Activated T-cell treated with anti-CD3 and anti-CD28 coated beads, Interleukin-2, amount 50 U/mL, for 72 hours (primary cell): ENCODE data around the gene HLA-B. TPM values are rescaled to one million over a fixed set of nuclear protein-coding genes. Genes with fewer than 3 reads are reported as not detected.
"Not testable (repeated sequence)": the region's sequence is repeated elsewhere in the genome, so short reads cannot be mapped to it uniquely, and the experiment has no call there.

Experiments
- ATAC-seq, 2 donors: fragments of 150-1000 bp; cut with Tn5 transposase; replicated peaks in 1 of 2; 2 replicates each; pipeline ENCODE4 v1.10.0; 2021; ENCODE audit warnings: moderate library complexity in 2 of 2, mild to moderate bottlenecking in 1 of 2
- DNase-seq, 2 donors: peaks; one replicate each; pipeline ENCODE4 v3.0.0; 2021 to 2022; ENCODE audit warnings: mixed read lengths in 1 of 2
- H3K27ac Mint-ChIP-seq: one replicate; pipeline ENCODE4 v1.8.0; 2022; ENCODE audit warnings: mild to moderate bottlenecking, moderate library complexity, mixed read lengths
- H3K27me3 Mint-ChIP-seq: one replicate; pipeline ENCODE4 v1.8.0; 2022; ENCODE audit warnings: low read depth, mixed read lengths
- H3K36me3 Mint-ChIP-seq, 2 donors: one replicate each; pipeline ENCODE4 v1.8.0; 2022; ENCODE audit warnings: mixed read lengths in 2 of 2, mild to moderate bottlenecking in 1 of 2; ENCODE audit not compliant: insufficient read depth in 2 of 2
- H3K4me1 Mint-ChIP-seq: one replicate; pipeline ENCODE4 v1.8.0; 2022; ENCODE audit warnings: low read depth, mixed read lengths
- H3K4me3 Mint-ChIP-seq, 2 donors: one replicate each; pipeline ENCODE4 v1.8.0; 2022; ENCODE audit warnings: mild to moderate bottlenecking in 2 of 2, mixed read lengths in 2 of 2, moderate library complexity in 2 of 2
- H3K9me3 Mint-ChIP-seq, 2 donors: one replicate each; pipeline ENCODE4 v1.8.0; 2022; ENCODE audit warnings: mixed read lengths in 2 of 2
- total RNA-seq, 2 donors: library from RNA; stranded (reverse); gene quantifications; one replicate each; pipeline ENCODE4 v1.2.3, GENCODE V29; 2022

HLA-B gene
- total RNA-seq, 2 donors from 2014 or later = 3,527 to 3,556 TPM

DNA sequence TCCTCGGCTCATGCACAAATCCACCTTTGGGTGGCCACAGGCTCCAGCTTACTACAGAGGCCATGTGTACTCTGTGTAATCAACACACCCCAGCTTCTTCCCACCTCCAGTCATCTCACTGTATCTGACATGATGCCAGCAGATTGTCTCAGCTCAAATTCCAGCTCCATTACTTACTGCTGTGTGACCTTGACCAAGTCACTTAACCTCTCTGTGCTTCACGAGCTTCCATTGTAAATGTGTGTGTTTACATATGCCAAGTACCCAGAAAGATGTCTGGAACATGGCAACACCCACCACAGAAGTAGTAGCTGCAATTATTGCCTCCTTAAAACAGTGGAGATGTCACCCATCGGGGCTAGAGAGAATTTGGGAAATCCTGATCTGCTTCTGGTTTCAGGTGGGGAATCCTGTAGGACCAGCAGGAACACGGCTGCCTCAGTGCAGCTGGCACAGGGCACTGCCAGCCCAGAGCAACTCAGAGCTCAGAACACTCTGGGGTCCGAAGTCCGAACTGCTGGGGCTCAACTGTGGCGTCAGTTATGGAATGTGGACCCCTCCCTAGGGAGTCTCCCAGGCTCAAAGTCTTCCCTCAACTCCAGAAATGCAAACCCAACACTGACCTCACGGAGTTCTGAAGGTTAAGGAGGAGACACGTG lies 21.2 kb upstream of the HLA-B start:
- Mint-ChIP-seq H3K4me1 (no peaks in the 10 kb centered on the region), H3K27me3 (peaks cover 42% of the 10 kb centered on the region), H3K4me3 (no peak overlapping the region), H3K36me3 (no peaks in the 10 kb centered on the region), H3K9me3 (no peaks in the 10 kb centered on the region), H3K27ac (no peak overlapping the region)
- DNase-seq (no peak), ATAC-seq (no peak)

DNA sequence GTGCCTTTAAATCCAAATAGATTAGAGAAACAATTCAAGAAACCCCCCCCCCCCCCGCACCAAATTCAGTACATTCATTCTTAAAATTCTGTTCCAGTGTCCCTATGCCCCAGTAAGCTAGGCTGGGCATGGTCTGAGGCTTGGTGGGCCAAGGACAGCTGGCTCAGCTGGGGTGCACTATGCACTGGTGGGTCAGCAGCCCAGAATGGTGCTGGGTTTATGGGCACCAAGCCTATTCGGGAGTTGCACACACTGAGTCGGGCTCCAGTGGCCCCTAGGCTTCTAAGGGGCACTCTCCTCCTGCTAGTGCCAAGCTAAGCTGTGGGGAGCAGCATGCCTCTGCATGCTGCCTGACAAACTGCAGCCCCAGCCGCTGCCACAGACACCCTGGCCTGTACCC lies 20.1 kb upstream of the HLA-B start:
- H3K36me3 Mint-ChIP-seq = peaks cover 2 to 6% of the 10 kb centered on the region in 2 donors
- ATAC-seq = no peak
- no peak overlapping the region for H3K4me3 Mint-ChIP-seq
- H3K9me3 Mint-ChIP-seq = peaks cover 2 to 4% of the 10 kb centered on the region in 2 donors
- peaks cover 4% of the 10 kb centered on the region for H3K4me1 Mint-ChIP-seq
- H3K27me3 Mint-ChIP-seq = peaks cover 51% of the 10 kb centered on the region
- no peak overlapping the region for H3K27ac Mint-ChIP-seq
- no peak for DNase-seq

DNA sequence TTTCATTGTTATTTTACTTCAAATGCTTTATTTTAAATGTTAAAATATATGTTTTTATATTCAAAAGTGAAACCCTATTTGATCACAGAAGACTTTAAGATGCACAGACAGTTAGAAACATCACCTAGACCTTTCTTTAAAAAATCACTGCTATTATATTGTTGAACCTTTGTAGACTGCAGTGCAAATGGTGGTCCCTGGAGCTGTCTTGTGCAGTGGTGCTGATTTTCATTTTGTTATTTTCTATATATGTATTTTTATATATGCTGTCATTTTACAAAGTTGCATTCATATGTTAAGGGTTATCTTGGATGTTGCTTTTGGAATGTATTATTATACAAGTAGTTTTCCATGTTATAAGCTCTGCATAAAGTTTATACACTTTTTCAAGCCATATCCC lies 18.7 kb upstream of the HLA-B start:
- H3K27ac Mint-ChIP-seq = no peak overlapping the region
- peaks cover 4 to 8% of the 10 kb centered on the region in 2 donors for H3K9me3 Mint-ChIP-seq
- peaks cover 8% of the 10 kb centered on the region for H3K4me1 Mint-ChIP-seq
- H3K27me3 Mint-ChIP-seq = peaks cover 40% of the 10 kb centered on the region
- ATAC-seq (no peak), DNase-seq (no peak)
- no peak overlapping the region for H3K4me3 Mint-ChIP-seq
- peaks cover 4 to 7% of the 10 kb centered on the region in 2 donors for H3K36me3 Mint-ChIP-seq

DNA sequence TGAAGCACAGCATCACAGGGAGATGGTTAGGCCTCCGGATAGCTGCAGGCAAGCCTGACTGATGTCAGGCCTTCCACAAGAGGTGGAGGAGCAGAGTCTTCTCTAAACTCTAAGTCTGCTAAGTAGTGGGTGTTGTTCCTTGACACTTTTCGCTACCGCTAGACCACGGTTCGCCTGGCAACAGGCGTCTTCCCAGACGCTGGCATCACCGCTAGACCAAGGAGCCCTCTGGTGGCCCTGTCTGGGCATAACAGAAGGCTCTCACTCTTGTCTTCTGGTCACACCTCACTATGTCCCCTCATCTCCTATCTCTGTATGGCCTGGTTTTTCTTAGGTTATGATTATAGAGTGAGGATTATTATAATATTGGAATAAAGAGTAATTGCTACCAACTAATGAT lies 17.1 kb upstream of the HLA-B start:
- not testable (repeated sequence) for H3K36me3 Mint-ChIP-seq, ATAC-seq, DNase-seq, H3K9me3 Mint-ChIP-seq, H3K4me3 Mint-ChIP-seq, H3K27ac Mint-ChIP-seq, H3K4me1 Mint-ChIP-seq
- H3K27me3 Mint-ChIP-seq = peaks cover 37% of the 10 kb centered on the region

DNA sequence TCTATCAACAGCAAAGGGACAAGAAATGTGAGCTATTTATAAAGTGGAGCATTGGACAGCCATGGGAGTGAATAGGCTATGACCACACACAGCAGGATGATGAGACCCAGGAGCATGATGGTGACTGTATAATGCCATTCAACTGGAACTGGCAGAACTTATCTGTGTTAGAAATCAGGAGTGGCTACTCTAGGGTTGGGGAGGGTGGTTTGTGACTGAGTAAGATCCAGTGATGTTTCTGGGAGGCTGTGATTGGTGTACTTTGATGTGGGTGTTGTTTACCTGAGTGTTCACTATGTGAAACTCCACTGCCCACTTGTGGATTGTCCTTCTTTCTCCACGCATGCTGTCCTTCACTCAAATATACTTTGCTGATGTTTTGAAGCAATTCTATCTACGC lies 11.5 kb upstream of the HLA-B start:
- H3K27ac Mint-ChIP-seq = no peak overlapping the region
- H3K4me3 Mint-ChIP-seq = no peak overlapping the region
- H3K36me3 Mint-ChIP-seq = peaks cover 4 to 7% of the 10 kb centered on the region in 2 donors
- peaks cover 29% of the 10 kb centered on the region for H3K4me1 Mint-ChIP-seq
- H3K27me3 Mint-ChIP-seq = peaks cover 53% of the 10 kb centered on the region
- DNase-seq = no peak
- no peak for ATAC-seq
- peaks cover 4 to 8% of the 10 kb centered on the region in 2 donors for H3K9me3 Mint-ChIP-seq

DNA sequence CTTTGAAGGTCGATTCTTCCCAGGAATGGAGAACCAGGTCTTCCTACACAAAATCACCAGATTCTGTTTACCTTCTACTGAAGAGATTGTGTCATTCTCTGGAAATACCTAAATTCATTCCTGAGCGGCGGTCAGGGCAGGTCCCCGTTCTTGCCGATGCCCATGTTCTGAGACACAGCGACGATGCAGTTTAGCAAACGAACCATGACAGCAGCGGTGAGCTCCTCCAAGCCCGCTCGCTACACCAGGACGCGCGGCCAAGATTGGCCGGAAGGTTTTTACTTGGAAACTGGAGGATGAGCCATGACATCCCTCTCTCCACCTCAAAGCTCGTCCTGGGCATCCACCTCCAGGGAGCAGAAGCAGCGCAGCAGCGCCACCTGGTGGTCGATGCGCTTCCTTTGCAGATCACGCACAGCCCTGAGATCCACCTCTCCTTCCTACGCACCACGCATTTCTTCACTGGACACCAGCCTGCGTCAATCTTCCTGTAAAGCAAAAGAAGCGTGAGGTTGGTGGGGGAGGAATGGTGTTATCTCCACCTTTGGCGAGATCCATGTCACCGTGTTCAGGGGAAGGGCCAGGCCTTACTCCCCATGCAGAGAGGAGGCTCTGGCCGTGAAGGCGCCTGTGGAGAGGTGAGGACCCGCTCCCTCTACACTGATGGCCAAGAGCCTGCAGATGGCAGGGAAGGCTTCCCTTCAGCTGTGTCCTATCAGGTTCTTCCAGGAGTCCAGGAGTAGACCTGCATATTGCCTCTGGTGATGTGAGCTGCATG lies 9.9 kb upstream of the HLA-B start:
- DNase-seq (peak; percentile 88), ATAC-seq (peak; percentile 97 to 98)
- Mint-ChIP-seq H3K27ac (peak overlapping the region; percentile 29), H3K9me3 (peaks cover under 1 to 3% of the 10 kb centered on the region in 2 donors), H3K27me3 (peaks cover 43% of the 10 kb centered on the region), H3K4me3 (peak overlapping the region; percentile 72 to 81), H3K4me1 (peaks cover 25% of the 10 kb centered on the region), H3K36me3 (peaks cover under 1% of the 10 kb centered on the region in 2 donors)

DNA sequence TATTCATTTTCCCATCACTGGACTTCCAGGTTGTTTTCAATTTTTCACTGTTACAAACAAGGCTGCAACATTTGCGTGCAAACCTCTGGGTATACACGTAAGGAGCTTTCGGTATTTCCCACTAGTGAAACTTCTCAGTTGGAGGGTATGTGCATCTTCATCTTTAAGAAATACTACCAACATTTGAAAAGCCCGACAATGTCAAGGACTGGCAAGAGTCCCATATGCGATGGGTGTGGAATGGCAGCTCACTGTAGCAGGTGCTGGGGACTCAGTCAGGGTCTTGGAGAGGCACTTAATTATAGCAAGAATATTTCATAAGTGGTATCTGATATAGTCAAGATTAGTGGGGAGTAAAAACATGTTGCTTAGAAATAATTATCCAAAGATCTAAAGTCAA lies 8.9 kb upstream of the HLA-B start:
- H3K27me3 Mint-ChIP-seq = peaks cover 43% of the 10 kb centered on the region
- H3K4me3 Mint-ChIP-seq = peak overlapping the region; percentile 33 to 52
- peaks cover 2 to 3% of the 10 kb centered on the region in 2 donors for H3K36me3 Mint-ChIP-seq
- DNase-seq (no peak), ATAC-seq (no peak)
- H3K27ac Mint-ChIP-seq = no peak overlapping the region
- H3K4me1 Mint-ChIP-seq = peaks cover 24% of the 10 kb centered on the region
- peaks cover 1 to 2% of the 10 kb centered on the region in 2 donors for H3K9me3 Mint-ChIP-seq

DNA sequence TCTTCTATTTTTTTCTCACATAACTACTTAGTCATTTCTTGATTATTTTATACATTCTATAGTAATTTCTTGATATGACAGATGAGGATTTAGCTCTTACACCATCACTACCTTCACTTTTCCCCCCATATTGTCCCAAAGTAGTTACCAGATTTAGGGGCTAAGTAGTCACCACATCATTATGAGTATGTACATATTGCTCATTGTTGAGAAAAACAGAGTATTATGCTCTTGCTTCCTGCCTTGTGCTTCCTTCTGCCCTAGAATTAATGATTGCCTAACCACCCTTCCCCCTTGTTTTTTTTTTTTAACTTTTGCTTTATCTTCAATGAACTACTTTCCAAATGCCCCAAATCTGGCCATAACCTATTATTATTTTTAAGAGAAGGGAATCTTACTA lies 6.8 kb upstream of the HLA-B start:
- no peak for DNase-seq
- peak; percentile 43 to 58 for ATAC-seq
- Mint-ChIP-seq H3K27ac (no peak overlapping the region), H3K9me3 (peaks cover 3 to 4% of the 10 kb centered on the region in 2 donors), H3K4me3 (no peak overlapping the region), H3K36me3 (peaks cover 3 to 10% of the 10 kb centered on the region in 2 donors), H3K27me3 (peaks cover 31% of the 10 kb centered on the region), H3K4me1 (peaks cover 45% of the 10 kb centered on the region)

DNA sequence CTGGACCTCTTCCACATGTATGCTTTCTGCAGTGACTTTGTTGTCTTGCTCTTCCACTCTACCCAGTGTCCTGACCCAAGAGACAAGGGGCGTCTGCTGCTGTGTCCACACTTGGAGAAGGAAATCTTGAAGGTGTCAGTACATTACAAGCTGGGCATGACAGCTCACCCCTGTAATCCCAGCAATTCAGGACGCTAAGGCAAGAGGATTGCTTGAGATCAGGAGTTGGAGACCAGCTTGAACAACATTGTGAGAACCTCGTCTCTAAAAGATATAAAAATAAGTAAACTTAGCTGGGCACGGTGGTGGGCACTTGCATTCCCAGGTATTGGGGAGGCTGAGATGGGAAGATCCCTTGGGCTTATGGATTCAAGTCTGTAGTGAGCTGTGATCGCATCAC lies 5.8 kb upstream of the HLA-B start:
- DNase-seq = no peak
- Mint-ChIP-seq H3K4me1 (peaks cover 55% of the 10 kb centered on the region), H3K27ac (no peak overlapping the region), H3K4me3 (no peak overlapping the region), H3K27me3 (peaks cover 21% of the 10 kb centered on the region), H3K36me3 (peaks cover 4 to 10% of the 10 kb centered on the region in 2 donors), H3K9me3 (peaks cover 3 to 4% of the 10 kb centered on the region in 2 donors)
- ATAC-seq = no peak

DNA sequence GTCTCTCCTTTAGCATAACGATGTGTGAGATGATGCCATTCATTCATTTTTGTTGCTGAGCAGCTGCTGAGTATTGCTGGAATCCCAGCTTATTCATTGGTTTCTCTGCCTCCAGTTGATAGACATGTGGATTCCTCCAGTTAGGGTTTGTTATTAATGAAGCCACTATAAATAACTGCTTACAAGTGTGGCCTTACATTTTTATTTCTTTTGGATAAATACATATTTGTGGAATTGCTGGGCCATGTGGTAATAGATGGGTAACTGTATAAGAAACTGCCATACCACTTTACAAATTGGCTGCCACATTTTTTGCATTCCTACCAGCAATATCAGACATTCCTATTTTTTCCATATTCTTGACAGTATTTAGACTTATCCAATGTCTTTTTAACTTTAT lies 2.6 kb upstream of the HLA-B start:
- no peak for DNase-seq
- peaks cover 11% of the 10 kb centered on the region for H3K27me3 Mint-ChIP-seq
- peaks cover 3 to 4% of the 10 kb centered on the region in 2 donors for H3K9me3 Mint-ChIP-seq
- H3K27ac Mint-ChIP-seq = no peak overlapping the region
- no peak for ATAC-seq
- peaks cover 56% of the 10 kb centered on the region for H3K4me1 Mint-ChIP-seq
- H3K4me3 Mint-ChIP-seq = peak overlapping the region; percentile 65 to 94
- peaks cover 16 to 30% of the 10 kb centered on the region in 2 donors for H3K36me3 Mint-ChIP-seq

DNA sequence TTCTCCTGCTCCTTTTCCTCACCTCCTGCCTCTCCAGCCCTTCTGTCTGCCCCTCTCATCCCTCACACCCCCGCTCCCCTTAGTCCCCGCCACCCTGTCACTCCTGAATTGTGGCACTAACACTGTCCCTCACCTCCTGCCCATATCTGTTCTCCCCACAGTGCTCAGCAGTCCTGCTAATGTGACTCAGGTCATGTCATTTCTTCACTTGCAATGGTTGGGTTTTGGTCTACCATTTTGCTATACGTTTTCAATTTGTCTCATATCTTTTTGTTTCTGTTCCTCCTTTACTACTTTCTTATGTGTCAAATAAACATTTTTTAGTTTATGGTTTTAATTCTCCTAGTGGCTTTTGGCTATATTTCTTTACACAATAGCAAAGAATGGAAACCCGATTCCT lies 1.3 kb upstream of the HLA-B start:
- Mint-ChIP-seq H3K27me3 (peaks cover 11% of the 10 kb centered on the region), H3K27ac (peak overlapping the region; percentile 98), H3K4me3 (peak overlapping the region; percentile 94 to 98), H3K36me3 (peaks cover 23 to 42% of the 10 kb centered on the region in 2 donors), H3K9me3 (peaks cover 3 to 4% of the 10 kb centered on the region in 2 donors), H3K4me1 (peaks cover 56% of the 10 kb centered on the region)
- DNase-seq = peak; percentile 41 to 53
- peak; percentile 52 to 72 for ATAC-seq

DNA sequence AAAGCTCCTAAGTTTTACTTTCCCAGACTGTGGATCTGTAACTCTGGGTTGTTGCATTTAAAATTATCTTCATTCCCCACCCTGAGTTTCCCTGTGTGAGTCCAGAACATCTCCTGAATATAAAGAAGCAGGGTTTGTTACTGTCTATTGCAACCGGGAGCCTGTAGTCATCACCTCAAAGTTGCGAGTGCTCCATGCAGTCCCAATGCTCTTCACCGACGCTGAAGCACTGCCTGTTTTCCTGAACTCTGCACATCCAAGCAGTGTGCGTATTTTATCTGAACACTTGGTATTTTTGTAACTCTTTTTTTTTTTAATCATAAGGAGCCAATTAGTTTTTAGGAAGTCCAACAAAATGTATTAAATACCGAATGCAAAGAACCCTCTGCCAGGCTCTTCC lies 907 bp upstream of the HLA-B start:
- Mint-ChIP-seq H3K4me1 (peaks cover 61% of the 10 kb centered on the region), H3K27me3 (peaks cover 10% of the 10 kb centered on the region), H3K9me3 (peaks cover 3 to 4% of the 10 kb centered on the region in 2 donors), H3K27ac (peak overlapping the region; percentile 98), H3K4me3 (peak overlapping the region; percentile 94 to 98), H3K36me3 (peaks cover 24 to 45% of the 10 kb centered on the region in 2 donors)
- no peak for DNase-seq
- ATAC-seq = no peak

DNA sequence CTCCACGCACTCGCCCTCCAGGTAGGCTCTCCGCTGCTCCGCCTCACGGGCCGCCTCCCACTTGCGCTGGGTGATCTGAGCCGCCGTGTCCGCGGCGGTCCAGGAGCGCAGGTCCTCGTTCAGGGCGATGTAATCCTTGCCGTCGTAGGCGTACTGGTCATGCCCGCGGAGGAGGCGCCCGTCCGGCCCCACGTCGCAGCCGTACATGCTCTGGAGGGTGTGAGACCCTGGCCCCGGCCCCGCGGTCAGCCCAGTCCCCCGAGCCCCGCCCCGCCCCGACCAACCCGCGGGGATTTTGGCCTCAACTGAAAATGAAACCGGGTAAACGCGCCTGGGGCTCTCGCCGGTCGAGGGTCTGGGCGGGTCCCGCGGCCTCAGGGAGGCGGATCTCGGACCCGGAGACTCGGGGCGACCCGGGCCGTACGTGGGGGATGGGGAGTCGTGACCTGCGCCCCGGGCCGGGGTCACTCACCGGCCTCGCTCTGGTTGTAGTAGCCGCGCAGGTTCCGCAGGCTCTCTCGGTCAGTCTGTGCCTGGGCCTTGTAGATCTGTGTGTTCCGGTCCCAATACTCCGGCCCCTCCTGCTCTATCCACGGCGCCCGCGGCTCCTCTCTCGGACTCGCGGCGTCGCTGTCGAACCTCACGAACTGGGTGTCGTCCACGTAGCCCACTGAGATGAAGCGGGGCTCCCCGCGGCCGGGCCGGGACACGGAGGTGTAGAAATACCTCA lies 598 bp downstream of the HLA-B start:
- H3K27ac Mint-ChIP-seq = peak overlapping the region; percentile 91
- H3K27me3 Mint-ChIP-seq = peaks cover 5% of the 10 kb centered on the region
- peak overlapping the region; percentile 94 to 98 for H3K4me3 Mint-ChIP-seq
- peaks cover 73% of the 10 kb centered on the region for H3K4me1 Mint-ChIP-seq
- DNase-seq (peak; percentile 58 to 72), ATAC-seq (peak; percentile 1 to 5)
- H3K9me3 Mint-ChIP-seq = peaks cover 3 to 4% of the 10 kb centered on the region in 2 donors
- H3K36me3 Mint-ChIP-seq = peaks cover 27 to 52% of the 10 kb centered on the region in 2 donors
